ENCODE measurements around the gene LYVE1. TPM values are rescaled to one million over a fixed set of nuclear protein-coding genes. Genes with fewer than 3 reads are reported as not detected.

Gene LYVE1
- total RNA-seq, 1 experiment from 2014 or later = 0.55 TPM

DNA sequence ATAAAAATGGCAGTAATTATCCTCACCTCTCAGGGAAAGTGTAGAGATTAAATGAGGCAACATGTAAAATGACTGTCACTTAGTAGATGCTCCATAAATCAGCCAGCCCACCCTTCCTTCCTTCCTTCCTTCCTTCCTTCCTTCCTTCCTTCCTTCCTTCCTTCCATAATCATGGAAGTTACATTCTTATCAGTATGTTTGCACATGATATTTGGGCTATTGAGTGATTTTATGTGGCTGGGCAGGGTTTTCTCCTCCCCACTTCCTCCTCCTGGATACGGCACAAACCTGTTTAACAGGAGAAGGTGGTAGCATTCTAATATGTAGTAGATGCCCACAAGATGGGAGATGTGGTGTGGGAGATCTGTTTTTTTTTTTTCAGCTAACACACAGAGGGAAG lies 11.9 kb downstream of the LYVE1 start:
- H3K36me3 ChIP-seq (replicated peaks; ENCODE audit: control insufficient read depth, insufficient read depth, low read length) = no peaks in the 10 kb centered on the region
- no peaks in the 10 kb centered on the region for H3K27me3 ChIP-seq (ENCODE audit: control insufficient read depth, insufficient read depth, low read length)
- DNase-seq = no peak
- no peak overlapping the region for H3K4me3 ChIP-seq (ENCODE audit: insufficient read depth, low read depth, low read length)

DNA sequence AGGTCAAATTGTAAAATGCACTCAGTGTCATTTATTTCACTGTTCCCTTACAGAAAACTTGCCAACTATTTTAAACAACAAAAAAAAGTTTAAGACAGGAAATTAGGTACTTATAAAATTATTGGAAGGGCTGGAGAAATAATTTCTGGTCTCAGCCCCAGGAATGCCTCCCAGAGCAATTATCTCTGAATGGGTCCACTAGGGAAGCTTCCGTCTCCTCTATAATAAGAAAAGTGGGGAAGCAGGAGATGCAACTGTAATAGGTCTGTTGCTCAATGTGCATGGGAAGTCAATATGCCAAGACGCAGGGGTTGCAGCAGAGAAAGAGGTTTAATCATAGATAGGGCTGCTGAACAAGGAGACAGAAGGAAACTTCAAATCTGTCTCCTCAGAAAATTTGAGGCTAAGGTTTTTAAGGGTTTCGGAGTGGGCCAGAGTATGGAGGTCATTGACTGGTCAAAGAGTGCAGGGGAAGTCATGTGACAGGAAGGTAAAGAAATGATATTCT lies 16.6 kb downstream of the LYVE1 start:
- no peaks in the 10 kb centered on the region for H3K27me3 ChIP-seq (ENCODE audit: control insufficient read depth, insufficient read depth, low read length)
- H3K36me3 ChIP-seq (replicated peaks; ENCODE audit: control insufficient read depth, insufficient read depth, low read length) = no peaks in the 10 kb centered on the region
- H3K4me3 ChIP-seq (ENCODE audit: insufficient read depth, low read depth, low read length) = no peak overlapping the region
- no peak for DNase-seq

DNA sequence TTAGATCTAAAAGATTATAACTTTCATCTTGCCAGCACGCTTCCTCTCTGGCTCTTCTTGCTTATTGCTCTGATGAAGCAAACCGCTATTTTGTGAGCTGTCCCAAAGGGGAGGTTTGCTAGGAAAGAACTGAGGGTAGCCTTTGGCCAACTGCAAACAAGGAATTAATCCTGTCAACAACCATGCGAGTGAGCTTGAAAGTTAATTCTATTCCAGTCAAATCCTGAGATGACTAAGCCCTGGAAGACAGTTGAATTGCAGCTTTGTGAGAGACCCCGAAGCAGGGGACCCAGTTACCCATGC lies 17.2 kb downstream of the LYVE1 start:
- no peaks in the 10 kb centered on the region for H3K27me3 ChIP-seq (ENCODE audit: control insufficient read depth, insufficient read depth, low read length)
- DNase-seq = no peak
- H3K4me3 ChIP-seq (ENCODE audit: insufficient read depth, low read depth, low read length) = no peak overlapping the region
- no peaks in the 10 kb centered on the region for H3K36me3 ChIP-seq (replicated peaks; ENCODE audit: control insufficient read depth, insufficient read depth, low read length)

DNA sequence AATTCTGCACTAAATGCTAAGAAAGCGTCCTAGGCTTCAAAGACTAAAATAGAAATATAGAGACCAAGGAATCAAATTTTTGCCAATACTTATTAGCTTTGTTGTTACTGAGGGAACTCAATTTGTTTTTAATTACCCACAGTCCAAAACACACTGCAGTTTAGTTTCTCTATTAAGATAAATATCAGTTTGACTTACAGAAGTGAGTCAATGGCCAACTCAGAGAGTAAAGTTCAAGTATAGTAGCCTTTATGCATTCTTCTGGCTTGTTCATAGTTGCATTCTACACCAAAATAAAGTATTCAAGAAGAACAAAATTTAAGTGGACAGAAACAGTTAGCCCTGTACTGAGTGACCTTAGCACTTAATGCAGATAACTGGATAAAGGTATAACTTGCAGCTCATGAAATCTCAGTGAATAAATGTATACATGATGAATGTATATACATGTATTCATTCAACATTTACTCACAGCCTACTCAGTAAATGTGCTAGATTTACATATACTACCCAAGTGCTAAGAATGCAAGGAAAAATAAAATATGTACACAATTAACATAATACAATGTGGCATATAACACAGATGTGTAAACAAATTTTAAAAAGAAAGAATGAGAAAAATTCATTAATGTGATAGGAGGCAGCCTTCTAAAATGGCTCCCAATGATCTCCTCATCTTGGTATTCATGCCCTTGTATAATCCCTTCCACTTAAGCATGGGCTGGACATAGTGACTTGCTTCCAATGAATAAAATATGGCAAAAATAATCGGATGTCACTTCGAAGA lies 17.8 kb downstream of the LYVE1 start:
- no peak for DNase-seq

DNA sequence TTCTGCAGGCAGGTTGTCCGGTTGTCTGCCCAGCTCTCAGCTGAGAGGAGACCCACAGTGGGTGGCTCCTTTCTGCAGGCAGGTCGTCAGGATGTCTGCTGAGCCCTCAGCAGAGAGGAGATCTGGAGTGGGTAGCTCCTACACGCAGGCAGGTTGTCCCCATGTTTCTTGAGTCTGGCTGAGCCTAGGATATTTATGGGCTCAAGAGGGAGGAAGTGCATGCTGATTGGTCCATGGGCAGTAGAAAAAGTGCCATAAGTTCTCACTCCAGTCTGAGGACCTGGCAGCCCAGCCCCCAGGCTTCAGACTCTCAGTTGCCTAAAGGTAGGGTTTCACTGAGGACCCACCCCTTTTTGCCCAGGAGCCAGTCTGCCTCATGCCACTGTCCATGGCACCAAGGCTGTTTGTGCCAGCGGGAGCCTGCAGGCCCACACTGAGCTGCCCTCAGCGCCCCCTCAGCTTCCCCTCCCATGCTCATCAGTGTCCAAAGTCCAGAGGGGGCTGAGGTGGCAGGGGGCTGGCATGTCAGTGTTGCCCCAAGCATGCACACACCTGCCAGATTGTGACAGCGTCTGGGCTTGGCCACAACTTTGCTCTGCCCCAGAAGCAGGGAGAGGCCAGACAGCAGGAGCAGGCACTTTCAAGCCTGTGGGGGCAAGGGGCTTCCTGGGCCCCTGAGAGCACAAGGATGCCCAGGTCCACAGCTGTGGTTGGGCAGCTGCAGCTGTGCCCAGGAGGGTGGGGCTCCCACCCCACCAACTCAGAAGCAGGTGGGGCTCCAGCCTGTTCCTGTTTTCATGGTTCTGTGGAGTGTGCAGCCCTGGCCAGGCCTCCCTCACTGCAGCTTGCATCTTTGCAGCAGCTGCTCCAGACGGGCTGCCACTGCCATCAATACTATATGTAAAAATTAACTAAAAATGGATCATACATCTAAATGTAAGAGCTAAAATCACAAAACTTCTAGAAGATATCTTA lies 23.7 kb downstream of the LYVE1 start:
- no peak for DNase-seq
- Histone ChIP-seq H3K27me3 (ENCODE audit: control insufficient read depth, insufficient read depth, low read length) (peaks cover 2% of the 10 kb centered on the region; the same call in 1 of the 2 replicates), H3K4me3 (ENCODE audit: insufficient read depth, low read depth, low read length) (no peak overlapping the region), H3K36me3 (replicated peaks; ENCODE audit: control insufficient read depth, insufficient read depth, low read length) (no peaks in the 10 kb centered on the region)

More for the DNA sequence above, 17.8 kb downstream of the LYVE1 start:
- no peaks in the 10 kb centered on the region for H3K27me3 ChIP-seq (ENCODE audit: control insufficient read depth, insufficient read depth, low read length)
- H3K36me3 ChIP-seq (replicated peaks; ENCODE audit: control insufficient read depth, insufficient read depth, low read length) = no peaks in the 10 kb centered on the region
- H3K4me3 ChIP-seq (ENCODE audit: insufficient read depth, low read depth, low read length) = no peak overlapping the region

DNA sequence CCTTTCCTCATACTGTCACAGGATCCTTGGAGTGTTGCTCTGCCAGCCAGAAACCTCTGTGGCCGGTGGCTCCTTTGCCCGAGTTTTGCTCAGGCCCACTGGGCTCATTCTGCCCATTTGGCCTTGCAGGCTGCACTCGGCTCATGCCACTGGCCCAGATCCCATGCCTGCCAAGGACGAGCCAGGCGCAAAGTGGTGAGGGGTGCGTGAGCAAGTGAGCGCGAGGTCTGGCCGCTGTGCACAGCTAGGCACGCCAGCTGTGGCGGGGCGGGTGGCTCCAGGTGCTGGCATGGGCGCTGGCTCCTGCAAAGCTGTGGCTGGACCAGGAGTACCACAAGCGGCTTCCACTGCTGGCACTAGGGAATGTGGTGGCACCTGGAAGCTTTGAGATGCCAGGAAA lies 24.7 kb downstream of the LYVE1 start:
- no peaks in the 10 kb centered on the region for H3K36me3 ChIP-seq (replicated peaks; ENCODE audit: control insufficient read depth, insufficient read depth, low read length)
- H3K4me3 ChIP-seq (ENCODE audit: insufficient read depth, low read depth, low read length) = no peak overlapping the region
- no peak for DNase-seq
- peaks cover 2% of the 10 kb centered on the region; the same call in 1 of the 2 replicates for H3K27me3 ChIP-seq (ENCODE audit: control insufficient read depth, insufficient read depth, low read length)

DNA sequence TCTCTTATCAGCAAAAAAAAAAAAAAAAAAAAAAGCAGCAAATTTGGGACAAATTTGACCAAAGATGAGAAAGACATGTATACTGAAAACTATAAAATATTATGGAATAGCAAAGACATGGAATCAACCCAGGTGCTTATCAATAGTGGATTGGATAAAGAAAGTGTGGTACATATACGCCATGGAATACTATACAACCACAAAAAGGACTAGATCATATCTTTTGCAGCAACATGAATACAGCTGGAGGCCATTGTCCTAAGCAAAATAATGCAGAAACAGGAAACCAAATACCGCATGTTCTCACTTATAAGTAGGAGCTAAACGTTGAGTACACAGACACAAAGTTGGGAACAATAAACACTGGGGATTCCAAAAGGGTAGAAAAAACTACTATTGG lies 25.7 kb downstream of the LYVE1 start:
- Histone ChIP-seq H3K27me3 (ENCODE audit: control insufficient read depth, insufficient read depth, low read length) (peaks cover 2% of the 10 kb centered on the region; the same call in 1 of the 2 replicates), H3K4me3 (ENCODE audit: insufficient read depth, low read depth, low read length) (no peak overlapping the region), H3K36me3 (replicated peaks; ENCODE audit: control insufficient read depth, insufficient read depth, low read length) (no peaks in the 10 kb centered on the region)
- DNase-seq = no peak

DNA sequence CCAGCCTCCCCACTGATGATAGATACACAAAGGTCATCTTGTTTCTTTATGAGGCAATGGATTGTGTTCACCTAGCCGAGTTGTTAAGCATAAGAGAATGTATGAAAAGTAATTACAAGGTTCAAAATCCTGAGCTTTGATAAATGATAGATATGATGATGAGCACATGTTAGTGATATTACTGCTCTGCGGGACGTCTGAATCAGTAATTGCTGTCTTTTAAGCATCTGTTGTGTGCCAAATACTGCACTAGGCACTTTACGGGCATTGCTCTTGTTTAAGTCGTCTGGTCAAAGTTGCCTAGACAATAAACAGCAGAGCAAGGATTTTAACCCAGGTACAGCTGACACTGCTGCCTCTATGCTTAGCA lies 26.9 kb downstream of the LYVE1 start:
- DNase-seq = peak; percentile 18
- peaks cover 2% of the 10 kb centered on the region; the same call in 1 of the 2 replicates for H3K27me3 ChIP-seq (ENCODE audit: control insufficient read depth, insufficient read depth, low read length)
- H3K36me3 ChIP-seq (replicated peaks; ENCODE audit: control insufficient read depth, insufficient read depth, low read length) = no peaks in the 10 kb centered on the region
- peak overlapping the region; percentile 42 for H3K4me3 ChIP-seq (ENCODE audit: insufficient read depth, low read depth, low read length)

DNA sequence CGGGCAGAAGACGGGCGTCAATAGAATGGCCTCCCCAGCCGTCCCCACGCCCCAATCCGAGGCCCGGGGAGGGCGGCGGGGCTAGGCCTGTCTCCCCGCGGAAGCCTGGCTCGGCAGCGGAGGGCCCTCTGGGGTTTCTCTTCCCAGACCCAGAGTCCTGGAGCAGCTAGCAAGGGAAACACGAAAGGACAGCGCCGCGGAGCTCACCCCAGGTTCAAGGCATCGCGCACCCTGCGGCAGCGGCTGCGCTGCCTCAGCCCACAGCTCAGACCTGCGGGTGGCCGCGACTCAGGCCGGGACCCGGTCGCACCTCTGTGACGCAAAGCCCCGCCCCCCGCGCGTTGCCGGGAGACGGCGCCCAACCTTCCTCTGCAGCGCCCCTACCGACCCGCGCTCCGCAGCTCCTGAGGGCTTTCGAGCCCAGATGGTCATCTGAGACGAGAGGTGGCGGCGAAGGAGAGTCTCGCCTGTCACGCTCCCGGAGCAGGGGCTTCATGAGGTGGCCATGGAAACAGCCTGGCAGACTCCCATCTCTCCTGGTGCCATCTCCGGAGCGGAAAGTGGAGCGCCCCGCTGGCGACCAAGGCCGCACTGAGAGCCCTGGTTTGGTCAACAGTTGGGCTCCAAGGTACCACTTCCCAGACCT lies 27.4 kb downstream of the LYVE1 start, which contains the start of gene RNF141:
Gene RNF141 (minus strand): TSS at position 273 of the 646 bp plus-strand sequence. CDS start 7,029 bp downstream, outside the sequence.
- Histone ChIP-seq H3K36me3 (replicated peaks; ENCODE audit: control insufficient read depth, insufficient read depth, low read length) (no peaks in the 10 kb centered on the region), H3K27me3 (ENCODE audit: control insufficient read depth, insufficient read depth, low read length) (peaks cover 2% of the 10 kb centered on the region; the same call in 1 of the 2 replicates), H3K4me3 (ENCODE audit: insufficient read depth, low read depth, low read length) (peak within 1 kb of the TSS; percentile 89)
- peak; percentile 97 for DNase-seq

DNA sequence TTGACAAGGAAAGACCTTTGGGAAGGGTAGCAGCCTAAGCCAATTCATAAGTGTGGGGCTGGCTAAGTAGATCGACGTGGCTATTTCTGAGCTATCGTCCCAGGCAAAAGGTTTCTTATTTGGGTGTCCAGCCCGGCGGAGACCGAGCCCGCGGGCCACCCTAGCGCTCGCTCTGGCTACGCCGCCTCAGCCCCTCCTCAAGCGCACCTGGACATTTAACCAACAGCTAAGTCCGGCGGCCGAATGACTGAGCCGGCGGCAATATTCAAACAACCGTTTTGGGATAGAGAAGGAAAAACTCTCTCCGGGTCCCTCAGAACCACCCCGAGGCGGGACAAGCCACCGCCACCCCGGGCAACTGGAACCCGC lies 27.9 kb downstream of the LYVE1 start:
- Histone ChIP-seq H3K4me3 (ENCODE audit: insufficient read depth, low read depth, low read length) (peak overlapping the region; percentile 89), H3K27me3 (ENCODE audit: control insufficient read depth, insufficient read depth, low read length) (peaks cover 2% of the 10 kb centered on the region; the same call in 1 of the 2 replicates), H3K36me3 (replicated peaks; ENCODE audit: control insufficient read depth, insufficient read depth, low read length) (no peaks in the 10 kb centered on the region)
- no peak for DNase-seq

DNA sequence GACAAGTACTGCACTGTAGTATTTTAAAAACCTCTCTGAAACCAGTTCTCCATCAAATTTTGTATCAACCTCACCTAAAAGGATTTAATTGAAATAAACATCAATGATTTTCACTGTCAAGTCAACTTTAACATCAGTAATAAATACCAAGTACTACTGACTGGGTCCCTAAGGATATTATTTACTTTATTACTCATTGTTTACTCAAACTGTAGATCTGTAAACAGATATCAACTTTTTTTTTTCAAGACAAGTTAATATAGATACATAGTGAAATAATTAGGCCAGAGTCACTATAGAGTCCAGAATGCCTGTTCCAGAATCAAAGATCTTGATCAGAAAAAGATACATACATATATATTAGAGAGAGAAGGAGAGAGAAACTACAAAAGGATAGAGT lies 29.1 kb downstream of the LYVE1 start:
- no peak for DNase-seq
- peaks cover 2% of the 10 kb centered on the region; the same call in 1 of the 2 replicates for H3K27me3 ChIP-seq (ENCODE audit: control insufficient read depth, insufficient read depth, low read length)

DNA sequence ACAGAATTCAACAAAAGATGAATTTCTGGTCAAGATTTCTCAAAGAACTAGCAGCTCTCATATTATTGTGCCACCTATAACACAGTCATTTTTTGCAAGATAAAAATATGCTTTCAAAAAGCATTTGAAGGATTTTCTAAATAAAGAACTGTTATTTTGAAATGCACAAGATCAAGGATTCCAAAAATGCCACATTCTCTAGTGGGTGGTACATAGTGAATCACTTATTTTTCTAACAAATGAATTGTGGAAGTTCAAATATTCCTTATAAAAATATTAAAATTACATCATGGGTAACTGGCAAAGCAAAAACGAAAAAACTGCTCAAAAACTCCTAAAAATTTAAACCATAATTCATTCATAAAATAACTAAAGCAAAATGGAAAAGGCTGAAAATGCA lies 29.5 kb downstream of the LYVE1 start:
- no peak for DNase-seq
- Histone ChIP-seq H3K27me3 (ENCODE audit: control insufficient read depth, insufficient read depth, low read length) (peaks cover 2% of the 10 kb centered on the region; the same call in 1 of the 2 replicates), H3K4me3 (ENCODE audit: insufficient read depth, low read depth, low read length) (no peak overlapping the region), H3K36me3 (replicated peaks; ENCODE audit: control insufficient read depth, insufficient read depth, low read length) (no peaks in the 10 kb centered on the region)

More for the DNA sequence above, 29.1 kb downstream of the LYVE1 start:
- no peak overlapping the region for H3K4me3 ChIP-seq (ENCODE audit: insufficient read depth, low read depth, low read length)
- no peaks in the 10 kb centered on the region for H3K36me3 ChIP-seq (replicated peaks; ENCODE audit: control insufficient read depth, insufficient read depth, low read length)

DNA sequence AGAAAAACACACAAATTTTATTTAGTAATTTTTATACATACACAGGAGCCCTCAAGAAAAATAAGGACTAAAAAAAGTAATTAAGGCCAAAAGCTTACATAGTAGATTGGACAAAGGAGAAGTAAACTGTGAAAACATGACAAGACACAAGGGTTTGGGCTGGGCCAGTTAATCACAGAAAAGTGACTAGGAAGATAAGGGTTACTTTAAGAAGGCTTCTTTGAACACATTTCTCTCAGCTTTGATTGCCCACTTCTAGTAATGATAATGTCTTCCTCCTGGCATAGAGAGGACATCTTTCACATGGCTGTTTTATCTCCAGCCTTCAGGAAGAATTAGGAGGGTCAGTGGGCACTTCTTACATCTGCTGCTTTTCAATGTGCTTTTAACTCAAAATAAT lies 30.9 kb downstream of the LYVE1 start:
- no peak overlapping the region for H3K4me3 ChIP-seq (ENCODE audit: insufficient read depth, low read depth, low read length)
- peaks cover 2% of the 10 kb centered on the region; the same call in 1 of the 2 replicates for H3K27me3 ChIP-seq (ENCODE audit: control insufficient read depth, insufficient read depth, low read length)
- DNase-seq = no peak
- H3K36me3 ChIP-seq (replicated peaks; ENCODE audit: control insufficient read depth, insufficient read depth, low read length) = no peaks in the 10 kb centered on the region

DNA sequence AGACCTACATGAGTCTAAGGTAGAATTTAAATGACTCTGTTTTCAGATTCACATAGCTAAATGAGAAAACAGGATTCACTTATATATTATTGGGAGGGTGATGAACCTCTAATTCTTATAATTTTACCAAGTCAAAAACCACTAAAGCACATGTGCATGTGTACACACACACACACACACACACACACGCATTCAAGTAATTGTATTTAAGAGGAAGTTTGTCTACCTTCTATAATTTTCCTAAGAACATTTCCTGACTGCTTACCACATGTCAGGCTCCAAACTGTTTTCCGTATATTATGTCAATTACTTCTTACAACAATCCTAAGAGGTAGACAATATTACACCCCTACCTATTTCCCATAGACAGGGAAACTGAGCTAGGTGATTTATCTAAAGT lies 34.1 kb downstream of the LYVE1 start:
- no peak overlapping the region for H3K4me3 ChIP-seq (ENCODE audit: insufficient read depth, low read depth, low read length)
- H3K36me3 ChIP-seq (replicated peaks; ENCODE audit: control insufficient read depth, insufficient read depth, low read length) = 0 out of 2 replicates have a peak, but pooled peaks cover 2% of the 10 kb centered on the region
- DNase-seq = no peak
- H3K27me3 ChIP-seq (ENCODE audit: control insufficient read depth, insufficient read depth, low read length) = no peaks in the 10 kb centered on the region

Data from H7 (cell line).